H1 (cell line): ENCODE results near the gene DTWD2. TPM values are rescaled to one million over a fixed set of nuclear protein-coding genes. Genes with fewer than 3 reads are reported as not detected.

Source experiments
- ASH2L ChIP-seq: fragments of 200-600, 300-600 bp; sonication (generic); IDR thresholded peaks from one replicate; pipeline ENCODE4 v1.7.1; 2017; ENCODE audit warnings: low read length
- EP300 ChIP-seq, 2 experiments: IDR thresholded peaks; 1 replicate in 1 of 2; 2 replicates in 1 of 2; pipeline ENCODE4 v1.6.1; 2011 to 2012; ENCODE audit warnings: low read depth in 2 of 2, low read length in 2 of 2, mild to moderate bottlenecking in 2 of 2, borderline replicate concordance in 1 of 2, inconsistent platforms in 1 of 2, moderate library complexity in 1 of 2
- FOSL1 ChIP-seq: IDR thresholded peaks from 2 replicates; pipeline ENCODE4 v1.6.1; 2011; ENCODE audit warnings: mild to moderate bottlenecking, low read depth, low read length, moderate library complexity; ENCODE audit not compliant: insufficient read depth
- HDAC6 ChIP-seq: IDR thresholded peaks from one replicate; pipeline ENCODE4 v1.7.1; 2012; ENCODE audit warnings: low read depth, mild to moderate bottlenecking, inconsistent platforms, low read length, moderate library complexity
- NANOG ChIP-seq: IDR thresholded peaks from 2 replicates; pipeline ENCODE4 v1.6.1; 2011; ENCODE audit warnings: low read length, low read depth, mild to moderate bottlenecking, inconsistent platforms; ENCODE audit not compliant: insufficient read depth, poor library complexity, severe bottlenecking
- RNF2 ChIP-seq: fragments of 200-900, 300-1000 bp; sonication (generic); IDR thresholded peaks from 2 replicates; pipeline ENCODE4 v1.7.1; 2016; ENCODE audit warnings: borderline replicate concordance, low read depth, mild to moderate bottlenecking, antibody characterized with exemption, low read length; ENCODE audit not compliant: poor library complexity, severe bottlenecking; ENCODE audit errors: missing control alignments
- SUZ12 ChIP-seq: fragments of 200-600 bp; sonication (generic); IDR thresholded peaks from 2 replicates; pipeline ENCODE4 v1.6.1; 2012; ENCODE audit warnings: mild to moderate bottlenecking, inconsistent platforms, low read length, moderate library complexity, mixed read lengths
- polyA plus RNA-seq, 7 experiments: library from polyadenylated mRNA; depleted of rRNA in 3 of 7; stranded (reverse) in 5 of 7; unstranded in 2 of 7; fragments of >200 nt in 5 of 7; fragments of 200-250 nt in 2 of 7; gene quantifications; 1 replicate in 5 of 7; 2 replicates in 1 of 7; 4 replicates in 1 of 7; pipeline versions ENCODE4 v1.2.1 to v1.2.3, GENCODE V29; 2011 to 2013; ENCODE audit warnings: missing spikeins in 2 of 7, mixed read lengths in 2 of 7
- total RNA-seq: library from RNA; stranded (reverse); fragmentation: NEBNext Ultra II Directional; extraction: Animal tissue kit (Norgen Biotek cat#: 25700); gene quantifications from 2 replicates; pipeline ENCODE4 v1.2.1, GENCODE V29; 2021
- TF ChIP-seq, protein P1 (sequence below): fragments of 300-600 bp; sonication (generic); IDR thresholded peaks from 2 replicates; pipeline ENCODE4 v1.7.1; 2012; ENCODE audit warnings: low read length, moderate library complexity, mild to moderate bottlenecking, inconsistent platforms; ENCODE audit not compliant: insufficient replicate concordance
- TF ChIP-seq, protein P2 (sequence below): IDR thresholded peaks from 2 replicates; pipeline ENCODE4 v1.6.1; 2012; ENCODE audit warnings: inconsistent platforms

DTWD2 gene
- total and polyA plus RNA-seq, 2 of the 8 experiments (the other 6 are each of a cell fraction or from before 2014, with no cell fraction given), result 4.3 to 17.1 TPM

DNA sequence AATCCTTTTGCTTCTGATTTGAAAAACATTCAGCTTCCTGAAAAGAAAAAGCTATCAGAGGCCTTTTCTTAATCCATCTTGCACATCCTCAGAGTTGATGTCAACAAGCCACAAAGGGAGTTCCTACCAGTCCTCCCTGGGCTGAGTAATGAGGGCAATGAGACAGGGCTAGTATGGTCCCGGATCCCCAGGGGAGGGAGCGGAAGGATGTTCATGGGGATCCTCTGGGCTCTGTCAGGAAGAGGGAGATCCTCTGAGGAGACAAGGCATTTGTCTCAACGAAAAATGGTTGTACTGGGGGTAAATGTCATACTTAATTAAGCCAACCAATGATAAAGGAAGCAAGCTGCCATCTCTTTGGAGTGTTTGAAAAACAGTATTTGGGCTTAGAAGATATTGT, 195.3 kb downstream of the DTWD2 start (continued):
- TF ChIP-seq, protein P1, sequence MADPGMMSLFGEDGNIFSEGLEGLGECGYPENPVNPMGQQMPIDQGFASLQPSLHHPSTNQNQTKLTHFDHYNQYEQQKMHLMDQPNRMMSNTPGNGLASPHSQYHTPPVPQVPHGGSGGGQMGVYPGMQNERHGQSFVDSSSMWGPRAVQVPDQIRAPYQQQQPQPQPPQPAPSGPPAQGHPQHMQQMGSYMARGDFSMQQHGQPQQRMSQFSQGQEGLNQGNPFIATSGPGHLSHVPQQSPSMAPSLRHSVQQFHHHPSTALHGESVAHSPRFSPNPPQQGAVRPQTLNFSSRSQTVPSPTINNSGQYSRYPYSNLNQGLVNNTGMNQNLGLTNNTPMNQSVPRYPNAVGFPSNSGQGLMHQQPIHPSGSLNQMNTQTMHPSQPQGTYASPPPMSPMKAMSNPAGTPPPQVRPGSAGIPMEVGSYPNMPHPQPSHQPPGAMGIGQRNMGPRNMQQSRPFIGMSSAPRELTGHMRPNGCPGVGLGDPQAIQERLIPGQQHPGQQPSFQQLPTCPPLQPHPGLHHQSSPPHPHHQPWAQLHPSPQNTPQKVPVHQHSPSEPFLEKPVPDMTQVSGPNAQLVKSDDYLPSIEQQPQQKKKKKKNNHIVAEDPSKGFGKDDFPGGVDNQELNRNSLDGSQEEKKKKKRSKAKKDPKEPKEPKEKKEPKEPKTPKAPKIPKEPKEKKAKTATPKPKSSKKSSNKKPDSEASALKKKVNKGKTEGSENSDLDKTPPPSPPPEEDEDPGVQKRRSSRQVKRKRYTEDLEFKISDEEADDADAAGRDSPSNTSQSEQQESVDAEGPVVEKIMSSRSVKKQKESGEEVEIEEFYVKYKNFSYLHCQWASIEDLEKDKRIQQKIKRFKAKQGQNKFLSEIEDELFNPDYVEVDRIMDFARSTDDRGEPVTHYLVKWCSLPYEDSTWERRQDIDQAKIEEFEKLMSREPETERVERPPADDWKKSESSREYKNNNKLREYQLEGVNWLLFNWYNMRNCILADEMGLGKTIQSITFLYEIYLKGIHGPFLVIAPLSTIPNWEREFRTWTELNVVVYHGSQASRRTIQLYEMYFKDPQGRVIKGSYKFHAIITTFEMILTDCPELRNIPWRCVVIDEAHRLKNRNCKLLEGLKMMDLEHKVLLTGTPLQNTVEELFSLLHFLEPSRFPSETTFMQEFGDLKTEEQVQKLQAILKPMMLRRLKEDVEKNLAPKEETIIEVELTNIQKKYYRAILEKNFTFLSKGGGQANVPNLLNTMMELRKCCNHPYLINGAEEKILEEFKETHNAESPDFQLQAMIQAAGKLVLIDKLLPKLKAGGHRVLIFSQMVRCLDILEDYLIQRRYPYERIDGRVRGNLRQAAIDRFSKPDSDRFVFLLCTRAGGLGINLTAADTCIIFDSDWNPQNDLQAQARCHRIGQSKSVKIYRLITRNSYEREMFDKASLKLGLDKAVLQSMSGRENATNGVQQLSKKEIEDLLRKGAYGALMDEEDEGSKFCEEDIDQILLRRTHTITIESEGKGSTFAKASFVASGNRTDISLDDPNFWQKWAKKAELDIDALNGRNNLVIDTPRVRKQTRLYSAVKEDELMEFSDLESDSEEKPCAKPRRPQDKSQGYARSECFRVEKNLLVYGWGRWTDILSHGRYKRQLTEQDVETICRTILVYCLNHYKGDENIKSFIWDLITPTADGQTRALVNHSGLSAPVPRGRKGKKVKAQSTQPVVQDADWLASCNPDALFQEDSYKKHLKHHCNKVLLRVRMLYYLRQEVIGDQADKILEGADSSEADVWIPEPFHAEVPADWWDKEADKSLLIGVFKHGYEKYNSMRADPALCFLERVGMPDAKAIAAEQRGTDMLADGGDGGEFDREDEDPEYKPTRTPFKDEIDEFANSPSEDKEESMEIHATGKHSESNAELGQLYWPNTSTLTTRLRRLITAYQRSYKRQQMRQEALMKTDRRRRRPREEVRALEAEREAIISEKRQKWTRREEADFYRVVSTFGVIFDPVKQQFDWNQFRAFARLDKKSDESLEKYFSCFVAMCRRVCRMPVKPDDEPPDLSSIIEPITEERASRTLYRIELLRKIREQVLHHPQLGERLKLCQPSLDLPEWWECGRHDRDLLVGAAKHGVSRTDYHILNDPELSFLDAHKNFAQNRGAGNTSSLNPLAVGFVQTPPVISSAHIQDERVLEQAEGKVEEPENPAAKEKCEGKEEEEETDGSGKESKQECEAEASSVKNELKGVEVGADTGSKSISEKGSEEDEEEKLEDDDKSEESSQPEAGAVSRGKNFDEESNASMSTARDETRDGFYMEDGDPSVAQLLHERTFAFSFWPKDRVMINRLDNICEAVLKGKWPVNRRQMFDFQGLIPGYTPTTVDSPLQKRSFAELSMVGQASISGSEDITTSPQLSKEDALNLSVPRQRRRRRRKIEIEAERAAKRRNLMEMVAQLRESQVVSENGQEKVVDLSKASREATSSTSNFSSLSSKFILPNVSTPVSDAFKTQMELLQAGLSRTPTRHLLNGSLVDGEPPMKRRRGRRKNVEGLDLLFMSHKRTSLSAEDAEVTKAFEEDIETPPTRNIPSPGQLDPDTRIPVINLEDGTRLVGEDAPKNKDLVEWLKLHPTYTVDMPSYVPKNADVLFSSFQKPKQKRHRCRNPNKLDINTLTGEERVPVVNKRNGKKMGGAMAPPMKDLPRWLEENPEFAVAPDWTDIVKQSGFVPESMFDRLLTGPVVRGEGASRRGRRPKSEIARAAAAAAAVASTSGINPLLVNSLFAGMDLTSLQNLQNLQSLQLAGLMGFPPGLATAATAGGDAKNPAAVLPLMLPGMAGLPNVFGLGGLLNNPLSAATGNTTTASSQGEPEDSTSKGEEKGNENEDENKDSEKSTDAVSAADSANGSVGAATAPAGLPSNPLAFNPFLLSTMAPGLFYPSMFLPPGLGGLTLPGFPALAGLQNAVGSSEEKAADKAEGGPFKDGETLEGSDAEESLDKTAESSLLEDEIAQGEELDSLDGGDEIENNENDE, result no peak
- no peak for TF ChIP-seq EP300 (IDR thresholded peaks at IDR 0.05; ENCODE audit: borderline replicate concordance in 1 of 2, low read depth in 2 of 2, low read length in 2 of 2)
- TF ChIP-seq SUZ12, result no peak
- TF ChIP-seq HDAC6, result no peak
- no peak for TF ChIP-seq FOSL1
- TF ChIP-seq ASH2L, result no peak
- TF ChIP-seq RNF2, result no peak
- TF ChIP-seq NANOG, result no peak
- TF ChIP-seq, protein P2, sequence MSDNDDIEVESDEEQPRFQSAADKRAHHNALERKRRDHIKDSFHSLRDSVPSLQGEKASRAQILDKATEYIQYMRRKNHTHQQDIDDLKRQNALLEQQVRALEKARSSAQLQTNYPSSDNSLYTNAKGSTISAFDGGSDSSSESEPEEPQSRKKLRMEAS, result no peak
